ENCODE data around the gene HNRNPAB. TPM values are rescaled to one million over a fixed set of nuclear protein-coding genes. Genes with fewer than 3 reads are reported as not detected.
"Not testable (repeated sequence)": the region's sequence is repeated elsewhere in the genome, so short reads cannot be mapped to it uniquely, and the experiment has no call there.

Gene HNRNPAB
- total RNA-seq, 1 donor = 63.5 TPM

DNA sequence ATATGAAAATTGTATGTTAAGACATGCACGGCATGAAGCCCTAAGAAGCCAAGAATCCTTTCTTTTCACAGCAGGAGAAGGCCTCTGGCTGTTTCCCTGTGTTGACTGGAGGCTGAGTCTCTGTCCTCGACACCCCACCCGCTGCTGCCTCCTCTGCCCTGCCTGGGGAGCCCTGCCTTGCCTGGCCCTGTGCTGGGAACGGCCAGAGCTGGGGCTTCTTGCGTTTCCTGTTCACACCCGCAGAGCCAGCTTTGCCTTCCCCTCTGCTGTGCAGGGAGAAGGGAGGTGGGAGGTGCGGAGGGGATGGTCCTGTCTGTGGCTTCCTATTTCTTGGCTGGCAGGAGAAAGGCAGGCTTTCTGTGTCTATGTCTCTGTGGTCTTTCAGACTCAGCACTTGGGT is 10.3 kb upstream of the HNRNPAB start:
- no peak for DNase-seq (ENCODE audit: low read depth)
- H3K4me3 ChIP-seq (ENCODE audit: low read depth, low read length) = no peak overlapping the region

GRCh38 chr5:178196281-178196812 is 8.0 kb upstream of the HNRNPAB start:
- H3K4me3 ChIP-seq (ENCODE audit: low read depth, low read length) = no peak overlapping the region
- no peak for TF ChIP-seq CTCF (IDR thresholded peaks at IDR 0.05; ENCODE audit: insufficient read depth, low read depth, low read length)
- DNase-seq (ENCODE audit: low read depth) = no peak

More for the DNA sequence above, 10.3 kb upstream of the HNRNPAB start:
- no peak for TF ChIP-seq CTCF (IDR thresholded peaks at IDR 0.05; ENCODE audit: insufficient read depth, low read depth, low read length)

DNA sequence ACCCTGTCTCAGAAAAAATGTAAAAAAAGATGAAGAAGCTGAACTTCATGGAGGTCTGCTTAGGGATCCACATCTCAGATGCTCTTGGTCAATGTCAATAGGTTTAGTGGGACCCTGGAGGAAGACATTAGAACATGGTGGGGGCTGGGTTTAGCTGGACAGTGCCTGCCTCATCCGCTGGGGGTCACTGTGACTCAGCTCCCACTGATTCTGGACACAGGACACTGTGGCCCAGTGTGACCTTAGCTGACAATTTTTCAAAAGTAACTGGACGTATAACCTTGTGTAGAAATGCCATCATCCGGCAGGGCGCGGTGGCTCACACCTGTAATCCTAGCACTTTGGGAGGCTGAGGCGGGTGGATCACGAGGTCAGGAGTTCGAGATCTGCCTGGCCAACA is 7.3 kb upstream of the HNRNPAB start:
- TF ChIP-seq CTCF (IDR thresholded peaks at IDR 0.05; ENCODE audit: insufficient read depth, low read depth, low read length) = peak; percentile 51
- no peak for DNase-seq (ENCODE audit: low read depth)

GRCh38 chr5:178198151-178198550 is 6.2 kb upstream of the HNRNPAB start:
- H3K4me3 ChIP-seq (ENCODE audit: low read depth, low read length); DNase-seq (ENCODE audit: low read depth): not testable (repeated sequence)

More for the DNA sequence above, 7.3 kb upstream of the HNRNPAB start:
- no peak overlapping the region for H3K4me3 ChIP-seq (ENCODE audit: low read depth, low read length)

DNA sequence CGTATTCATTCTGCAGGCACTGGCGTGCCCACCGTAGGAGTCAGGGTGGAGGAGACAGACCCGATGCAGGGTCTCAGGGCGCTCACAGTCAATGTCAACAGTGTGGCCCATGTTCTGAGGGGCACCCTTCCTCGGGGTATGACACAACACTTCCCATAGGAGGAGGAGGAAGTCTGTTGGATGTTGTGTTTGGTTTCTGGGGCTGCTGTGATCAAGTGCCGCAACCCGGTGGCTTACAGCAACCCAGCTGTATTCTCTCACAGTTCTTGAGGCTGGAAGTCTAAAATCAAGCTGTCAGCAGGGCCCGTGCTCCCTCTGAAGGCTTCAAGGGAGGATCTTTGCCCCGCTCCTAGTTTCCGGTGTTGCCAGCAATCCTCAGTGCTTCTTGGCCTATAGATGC is 5.6 kb upstream of the HNRNPAB start:
- no peak overlapping the region for H3K4me3 ChIP-seq (ENCODE audit: low read depth, low read length)
- no peak for TF ChIP-seq CTCF (IDR thresholded peaks at IDR 0.05; ENCODE audit: insufficient read depth, low read depth, low read length)
- no peak for DNase-seq (ENCODE audit: low read depth)

DNA sequence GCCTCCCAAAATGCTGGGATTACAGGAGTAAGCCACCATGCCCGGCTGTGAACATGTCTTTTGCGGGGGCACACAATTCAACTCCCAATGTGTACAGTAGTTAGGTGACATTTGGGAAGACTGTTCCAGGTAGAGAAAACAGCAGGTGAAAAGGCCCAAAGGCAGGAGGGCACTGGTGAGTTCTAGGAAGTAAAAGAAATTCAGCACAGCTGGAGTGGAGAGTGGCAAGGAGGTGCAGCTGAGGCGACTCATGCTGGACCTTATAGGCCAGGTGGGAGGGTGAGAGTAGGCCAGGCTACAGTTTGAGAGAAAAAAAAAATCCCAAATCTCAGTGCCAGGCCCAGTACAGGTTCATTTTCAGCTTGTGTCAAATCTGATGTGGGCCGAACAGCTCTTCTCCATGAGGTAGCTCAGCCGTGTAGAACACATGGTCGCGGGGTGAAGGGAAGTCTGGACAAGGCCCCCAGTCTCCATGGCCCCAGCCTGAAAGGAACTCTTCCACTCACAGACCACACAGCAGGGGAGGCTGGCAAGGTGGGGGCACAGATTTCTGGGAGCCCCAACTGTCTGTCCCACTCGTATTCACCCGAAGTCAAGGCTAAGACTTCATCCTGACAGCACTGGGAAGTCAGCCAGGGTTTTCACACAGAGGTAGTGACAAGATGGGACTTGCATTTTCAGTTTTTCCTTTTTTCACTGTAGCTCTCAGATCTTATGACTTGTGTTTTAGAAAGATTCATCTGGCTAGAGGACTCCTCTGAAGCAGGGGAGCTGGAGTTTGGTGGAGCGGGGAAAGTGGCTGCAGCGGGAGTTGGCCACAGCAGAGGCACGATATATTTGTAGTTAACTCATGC is 4.5 kb upstream of the HNRNPAB start:
- no peak for DNase-seq (ENCODE audit: low read depth)
- H3K4me3 ChIP-seq (ENCODE audit: low read depth, low read length) = no peak overlapping the region
- no peak for TF ChIP-seq CTCF (IDR thresholded peaks at IDR 0.05; ENCODE audit: insufficient read depth, low read depth, low read length)

DNA sequence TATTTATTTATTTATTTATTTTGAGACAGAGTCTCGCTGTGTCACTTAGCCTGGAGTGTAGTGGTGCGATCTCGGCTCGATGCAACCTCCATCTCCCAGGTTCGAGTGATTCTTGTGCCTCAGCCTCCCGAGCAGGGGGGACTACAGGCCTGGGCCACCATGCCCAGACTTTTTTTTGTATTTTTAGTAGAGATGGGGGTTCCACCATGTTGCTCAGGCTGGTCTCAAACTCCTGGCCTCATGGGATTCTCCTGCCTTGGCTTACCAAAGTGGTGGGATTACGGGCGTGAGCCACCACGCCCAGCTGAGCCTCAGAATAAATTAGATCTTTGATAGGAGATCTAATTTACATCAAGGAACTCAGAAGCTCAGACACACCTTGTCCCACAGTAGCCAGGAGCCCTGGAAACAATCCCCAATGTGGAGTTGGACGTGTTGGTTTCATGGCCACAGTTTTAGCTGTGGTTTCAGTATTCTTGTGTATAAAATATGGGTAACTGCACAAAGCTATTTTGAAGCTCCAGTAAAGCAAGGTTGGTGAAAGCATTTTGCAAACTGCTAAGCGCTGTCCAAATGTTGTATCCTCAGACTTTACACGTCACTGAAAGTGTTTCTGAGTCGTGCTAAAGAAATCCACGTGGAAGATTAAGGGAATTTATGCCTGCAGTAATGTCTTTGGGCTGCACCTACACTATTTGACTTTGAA is 3.0 kb upstream of the HNRNPAB start:
- DNase-seq (ENCODE audit: low read depth) = no peak
- no peak overlapping the region for H3K4me3 ChIP-seq (ENCODE audit: low read depth, low read length)
- no peak for TF ChIP-seq CTCF (IDR thresholded peaks at IDR 0.05; ENCODE audit: insufficient read depth, low read depth, low read length)
